ENCODE results near the gene NUDT16L1.

- no peak for TF ChIP-seq POLR2AphosphoS5 (IDR thresholded peaks at IDR 0.05)
- no peak for TF ChIP-seq EP300 (IDR thresholded peaks at IDR 0.05; ENCODE audit: low read depth)
- no peak for TF ChIP-seq CTCF (IDR thresholded peaks at IDR 0.05)
- no peak for TF ChIP-seq POLR2A (IDR thresholded peaks at IDR 0.05)
These were observed 39.1 kb upstream of the NUDT16L1 start for GRCh38 chr16:4654011-4654963.

Measured in transverse colon (tissue), 4 donors.